Ovary (tissue), 9 donors: Measurements from ENCODE around the gene INVS. TPM values are rescaled to one million over a fixed set of nuclear protein-coding genes. Genes with fewer than 3 reads are reported as not detected.

ENCODE experiments used
- DNase-seq, 5 donors: peaks; one replicate each; pipeline ENCODE4 v3.0.0-alpha.2; 2019 to 2020
- H3K27ac ChIP-seq, 2 donors: fragments of 200-600 bp; one replicate each; pipeline versions ENCODE4 v1.5.1 to v1.8.0; 2019 to 2022
- H3K27me3 ChIP-seq: fragments of 200-600 bp; one replicate; pipeline ENCODE4 v1.8.0; 2022
- H3K36me3 ChIP-seq: fragments of 200-600 bp; sonication (generic); one replicate; pipeline ENCODE4 v1.5.1; 2019
- H3K4me1 ChIP-seq: one replicate; pipeline ENCODE4 v1.8.1; 2013; ENCODE audit warnings: mild to moderate bottlenecking, moderate library complexity; ENCODE audit not compliant: insufficient read depth
- H3K4me3 ChIP-seq: fragments of 200-600 bp; sonication (generic); one replicate; pipeline ENCODE4 v1.5.1; 2017
- H3K9me3 ChIP-seq, 2 donors: fragments of 200-600 bp in 1 of 2; sonication (generic) in 1 of 2; one replicate each; pipeline versions ENCODE4 v1.5.1 to v1.8.1; 2013 to 2019; ENCODE audit warnings: mild to moderate bottlenecking in 1 of 2, moderate library complexity in 1 of 2
- CTCF ChIP-seq, 3 donors: fragments of 450-650 bp in 2 of 3; fragments of 200-600 bp in 1 of 3; IDR thresholded peaks; one replicate each; pipeline versions ENCODE4 v1.5.1 to v1.8.0; 2016 to 2022; ENCODE audit warnings: antibody characterized with exemption in 3 of 3, mild to moderate bottlenecking in 1 of 3
- EP300 ChIP-seq: sonication (generic); formaldehyde crosslinking; IDR thresholded peaks from one replicate; pipeline ENCODE4 v1.6.1; 2017; ENCODE audit warnings: antibody characterized with exemption
- POLR2A ChIP-seq: fragments of 450-650 bp; IDR thresholded peaks from one replicate; pipeline ENCODE4 v1.6.1; 2017; ENCODE audit warnings: antibody characterized with exemption, mild to moderate bottlenecking, moderate library complexity
- WGBS, 3 donors: extraction: QIAGEN DNeasy Blood & Tissue Kit in 1 of 3; methylation state at CpG; one replicate each; pipeline versions ENCODE4 v1.1.5 to v1.1.7; 2013 to 2017; 5-methylcytosine and 5-hydroxymethylcytosine counted together
- intact Hi-C, 4 donors: fragments of 100-400 bp; cut with DNase I; formaldehyde crosslinking; loops; one replicate each; pipeline versions ENCODE4 v1.11.0 to v1.15.1; 2022 to 2023
- polyA plus RNA-seq, 2 donors: library from polyadenylated mRNA; stranded (reverse); fragments of 200-250 nt in 1 of 2; fragments of 350-450 nt in 1 of 2; fragmentation: Illumina TruSeq in 1 of 2; extraction: RNeasy Lipid Tissue Mini Kit (QIAGEN cat#74804) in 1 of 2; gene quantifications; one replicate each; pipeline ENCODE4 v1.2.3, GENCODE V29; 2013 to 2014
- total RNA-seq, 7 donors: library from RNA; depleted of rRNA in 2 of 7; stranded (reverse); fragments of >200 nt in 2 of 7; fragmentation: NEBNext Ultra II Directional in 3 of 7; extraction: Animal tissue kit (Norgen Biotek cat#: 25700) in 3 of 7; gene quantifications; one replicate each; pipeline versions ENCODE4 v1.1.0 to v1.2.4, GENCODE V29; 2016 to 2023
- donor health status: DM: no; HTN: no; CAD: no; lungs with moderate emphysema.
- donor health status: DM: no; HTN: no; CAD: no.
- donor health status: Bipolar disorder and iron deficiency.
- donor health status: DM: yes; HTN: yes; CAD: no.
- donor health status: DM: no; HTN: no; CAD: no.
- donor health status: DM: yes; HTN: yes; CAD: no.

The INVS gene
- total and polyA plus RNA-seq, 9 donors, result 7.7 to 28.4 (median 22.9) TPM

- Histone ChIP-seq H3K4me1 (no peaks in the 10 kb centered on the region), H3K27ac (no peak overlapping the region), H3K36me3 (no peaks in the 10 kb centered on the region), H3K9me3 (peaks cover 0 to 4% of the 10 kb centered on the region in 2 donors), H3K27me3 (no peaks in the 10 kb centered on the region), H3K4me3 (no peak overlapping the region)
- intact Hi-C loops, result no loop called here
- DNase-seq, result no peak
- no peak for TF ChIP-seq CTCF (IDR thresholded peaks at IDR 0.05)
- no peak for TF ChIP-seq EP300
- TF ChIP-seq POLR2A, result no peak
These were observed 71.5 kb downstream of the INVS start for GRCh38 chr9:100170556-100170955.

- 71 to 85% (median 81%) methylated on average over 1 of the region's 1 CpG for WGBS, 3 donors
- Histone ChIP-seq H3K4me3 (no peak overlapping the region), H3K27ac (no peak overlapping the region), H3K36me3 (no peaks in the 10 kb centered on the region), H3K27me3 (no peaks in the 10 kb centered on the region), H3K9me3 (peaks cover 6 to 7% of the 10 kb centered on the region in 2 donors), H3K4me1 (no peaks in the 10 kb centered on the region)
- DNase-seq, result no peak
- intact Hi-C loops, result no loop called here
- TF ChIP-seq EP300, result no peak
- TF ChIP-seq POLR2A, result no peak
- TF ChIP-seq CTCF (IDR thresholded peaks at IDR 0.05), result no peak
These were observed 87.3 kb downstream of the INVS start for GRCh38 chr9:100186356-100186755.

- WGBS, 3 donors, result 94 to 97% (median 97%) methylated on average over 2 of the region's 2 CpGs
- Histone ChIP-seq H3K4me3 (no peak overlapping the region), H3K36me3 (no peaks in the 10 kb centered on the region), H3K27me3 (no peaks in the 10 kb centered on the region), H3K9me3 (peaks cover 6 to 10% of the 10 kb centered on the region in 2 donors), H3K4me1 (no peaks in the 10 kb centered on the region), H3K27ac (no peak overlapping the region)
- DNase-seq, result no peak
- no peak for TF ChIP-seq EP300
- no peak for TF ChIP-seq CTCF (IDR thresholded peaks at IDR 0.05)
- no peak for TF ChIP-seq POLR2A
- intact Hi-C loops, result no loop called here
These were observed 91.3 kb downstream of the INVS start for GRCh38 chr9:100190339-100190738.

GRCh38 chr9:100191264-100191663 lies 92.2 kb downstream of the INVS start:
- Histone ChIP-seq H3K9me3 (peaks cover 6 to 10% of the 10 kb centered on the region in 2 donors), H3K4me1 (no peaks in the 10 kb centered on the region), H3K27ac (no peak overlapping the region), H3K27me3 (no peaks in the 10 kb centered on the region), H3K4me3 (no peak overlapping the region), H3K36me3 (no peaks in the 10 kb centered on the region)
- no peak for DNase-seq
- TF ChIP-seq POLR2A (no peak), EP300 (no peak), CTCF (IDR thresholded peaks at IDR 0.05) (no peak)
- intact Hi-C loops, result no loop called here

GRCh38 chr9:100193078-100193477 lies 94.0 kb downstream of the INVS start:
- intact Hi-C loops, result no loop called here
- TF ChIP-seq EP300, result no peak
- TF ChIP-seq POLR2A, result no peak
- no peak for TF ChIP-seq CTCF (IDR thresholded peaks at IDR 0.05)
- Histone ChIP-seq H3K9me3 (peaks cover 6 to 7% of the 10 kb centered on the region in 2 donors), H3K4me1 (no peaks in the 10 kb centered on the region), H3K27ac (no peak overlapping the region), H3K4me3 (no peak overlapping the region), H3K36me3 (no peaks in the 10 kb centered on the region), H3K27me3 (no peaks in the 10 kb centered on the region)
- no peak for DNase-seq
- 98 to 100% (median 99%) methylated on average over 3 of the region's 3 CpGs for WGBS, 3 donors
